Stimulated activated CD8-positive, alpha-beta memory T cell treated with anti-CD3 and anti-CD28 coated beads, Interleukin-2, amount 100 ng/mL, for 48 hours (primary cell): ENCODE measurements around the gene PER1.
A peak's percentile ranks its signal among the peaks of the same experiment; 100 is the strongest.
"Not testable (repeated sequence)": the region's sequence is repeated elsewhere in the genome, so short reads cannot be mapped to it uniquely, and the experiment has no call there.

Experiments used
- DNase-seq, 2 donors: peaks; one replicate each; pipeline ENCODE4 v3.0.0-alpha.2; 2020; ENCODE audit warnings: low read depth in 2 of 2

PER1 gene

GRCh38 chr17:8119581-8120519 lies 32.4 kb downstream of the PER1 start:
- DNase-seq: peak; percentile 68 to 85

- peak; percentile 79 to 81 for DNase-seq
Measured at GRCh38 chr17:8118769-8119580, 33.2 kb downstream of the PER1 start.

GRCh38 chr17:8117980-8118768 lies 34.0 kb downstream of the PER1 start, which contains the start of gene ALOXE3:
ALOXE3 (minus strand) TSS chr17:8118514; CDS start chr17:8117990, 524 bp downstream.
- DNase-seq: no peak

DNA sequence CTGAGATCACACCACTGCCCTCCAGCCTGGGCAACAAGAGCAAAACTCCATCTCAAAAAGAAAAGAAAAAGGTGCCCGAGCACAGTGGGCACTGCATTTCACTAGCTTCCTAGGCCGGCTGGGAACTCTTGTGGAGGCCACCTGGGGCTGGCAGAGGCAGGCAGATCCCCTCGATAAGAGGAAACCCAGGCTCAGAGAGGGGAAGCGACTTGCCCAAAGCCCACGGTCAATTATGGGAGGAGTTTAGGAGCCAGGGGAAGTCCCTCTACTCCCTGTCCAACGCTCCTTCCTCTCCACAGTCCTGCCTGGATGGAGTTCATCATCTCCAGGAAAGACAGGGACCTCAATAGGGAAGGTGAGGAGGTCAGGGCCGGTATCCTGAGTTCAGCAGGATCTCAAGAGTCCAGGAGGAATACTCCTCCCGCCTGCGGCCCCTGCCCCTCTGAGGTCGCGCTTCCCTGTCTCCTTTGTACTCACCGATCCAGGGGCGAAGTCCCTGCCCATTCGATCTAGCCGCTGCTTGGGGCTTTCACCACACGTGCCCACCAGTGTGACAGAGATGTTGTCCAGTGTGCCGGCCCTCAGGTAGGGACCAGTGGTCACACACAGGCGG lies 34.7 kb downstream of the PER1 start:
- DNase-seq: no peak

- no peak for DNase-seq
Measured at GRCh38 chr17:8116776-8117175, 35.4 kb downstream of the PER1 start.

GRCh38 chr17:8110907-8111306 lies 41.3 kb downstream of the PER1 start:
- DNase-seq: no peak

- no peak for DNase-seq
Measured at GRCh38 chr17:8110456-8110804, 41.8 kb downstream of the PER1 start.

DNA sequence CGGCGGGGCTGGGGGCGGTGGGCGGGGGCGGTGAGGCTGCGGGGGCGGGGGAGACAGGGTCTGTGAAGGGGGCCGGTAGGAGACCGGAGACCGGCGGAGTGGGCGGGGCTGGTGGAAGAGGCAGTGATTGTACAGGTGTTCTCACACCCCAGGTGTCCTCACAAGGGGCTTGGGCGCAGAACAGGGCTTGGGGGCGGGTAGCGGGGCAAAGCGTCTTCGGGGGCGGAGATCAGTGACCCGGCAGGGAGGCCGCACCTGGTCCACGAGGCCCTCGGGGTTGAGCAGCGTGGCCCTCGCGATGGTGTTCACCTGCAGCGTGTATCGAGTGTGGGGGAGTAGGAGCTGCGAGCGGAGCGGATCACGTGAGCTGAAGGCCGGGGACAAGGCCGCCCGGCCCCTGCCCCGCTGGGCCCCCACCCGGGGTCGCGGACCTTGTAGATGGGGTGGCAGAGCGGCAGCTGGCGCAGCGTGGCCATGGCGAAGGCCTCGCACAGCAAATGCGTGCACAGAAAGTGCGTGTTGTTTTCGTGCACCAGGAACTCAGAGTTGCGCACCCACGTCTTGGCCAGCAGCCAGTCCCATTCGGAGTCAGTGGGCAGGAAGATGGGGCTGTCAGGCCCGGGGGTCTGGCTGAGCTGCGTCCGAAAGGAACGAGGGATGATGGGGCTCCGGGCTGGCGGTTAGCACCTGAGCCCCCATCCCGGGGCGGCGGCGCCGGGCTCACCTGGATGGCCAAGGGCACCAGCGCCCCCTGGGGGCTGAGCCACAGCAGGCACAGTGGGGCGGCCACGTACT lies 42.3 kb downstream of the PER1 start:
- DNase-seq: peak; percentile 70 to 73

DNA sequence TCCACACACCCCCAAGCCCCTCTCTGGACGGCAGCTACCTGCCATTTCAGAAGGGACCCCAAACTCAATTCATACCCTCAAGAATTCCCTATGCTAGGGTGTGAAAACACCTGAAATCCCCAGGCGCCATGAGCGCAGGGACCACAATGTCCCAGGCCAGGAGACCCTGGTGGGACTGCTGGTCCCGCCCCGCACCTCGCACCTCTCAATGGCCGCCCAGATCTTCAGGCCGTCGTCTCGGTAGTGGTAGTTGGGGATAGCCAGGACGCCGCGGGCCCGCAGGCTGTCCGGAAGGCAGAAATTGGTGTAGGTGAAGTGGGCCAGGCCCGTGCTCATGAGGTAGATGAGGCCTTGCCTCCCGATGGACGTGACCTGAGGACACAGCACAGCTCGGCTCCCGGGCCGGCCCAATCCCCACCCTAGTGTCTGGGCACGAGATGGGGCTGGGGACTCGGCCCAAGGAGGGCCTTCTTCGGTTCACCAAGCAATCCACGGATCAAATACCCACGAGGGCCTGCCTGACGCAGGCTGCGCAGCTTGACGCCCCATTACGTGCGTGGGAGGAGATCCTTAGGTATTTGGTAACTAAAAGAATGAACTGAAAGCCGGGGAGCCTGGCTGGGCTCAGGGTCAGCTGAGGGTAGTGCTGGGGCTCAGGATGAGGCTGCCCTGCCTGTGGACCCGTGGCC lies 43.1 kb downstream of the PER1 start:
- no peak for DNase-seq

DNA sequence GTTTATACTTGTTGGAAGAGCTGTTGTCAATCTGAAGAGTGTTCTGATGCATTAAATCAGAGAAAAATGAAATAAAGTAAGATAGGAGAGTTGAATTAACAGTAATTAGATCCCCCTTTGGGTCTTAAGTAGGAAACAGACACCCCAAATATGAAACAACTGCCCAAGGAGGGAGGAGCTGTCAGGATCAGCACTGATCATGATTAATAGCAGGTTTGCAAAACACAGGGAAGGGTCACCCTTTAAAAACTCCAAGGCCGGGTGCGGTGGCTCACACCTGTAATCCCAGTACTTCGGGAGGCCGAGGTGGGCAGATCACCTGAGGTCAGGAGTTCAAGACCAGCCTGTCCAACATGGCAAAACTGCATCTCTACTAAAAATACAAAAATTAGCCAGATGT lies 45.2 kb downstream of the PER1 start:
- DNase-seq: not testable (repeated sequence)

GRCh38 chr17:8105957-8106398 lies 46.2 kb downstream of the PER1 start:
- DNase-seq: no peak

GRCh38 chr17:8104911-8105310 lies 47.3 kb downstream of the PER1 start:
- no peak for DNase-seq

DNA sequence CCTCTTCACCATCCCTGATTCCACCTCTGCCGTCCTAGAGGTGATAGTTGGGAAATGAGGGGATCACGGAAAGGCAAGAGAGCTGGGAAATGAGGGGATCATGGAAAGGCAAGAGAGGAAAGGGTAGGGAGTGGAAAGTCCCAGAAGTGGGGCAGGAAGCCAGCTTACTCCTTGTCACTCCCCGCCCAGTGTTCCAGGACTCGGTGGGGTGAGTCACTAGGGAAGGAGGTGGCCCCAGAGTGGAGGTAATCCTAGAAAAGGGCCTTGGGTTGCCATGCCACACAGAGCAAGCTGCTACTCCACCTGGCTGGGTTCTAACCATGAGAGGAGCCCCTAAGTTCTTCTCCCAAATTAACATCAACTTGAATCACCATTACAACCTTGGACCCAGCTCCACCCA lies 48.7 kb downstream of the PER1 start:
- no peak for DNase-seq

DNA sequence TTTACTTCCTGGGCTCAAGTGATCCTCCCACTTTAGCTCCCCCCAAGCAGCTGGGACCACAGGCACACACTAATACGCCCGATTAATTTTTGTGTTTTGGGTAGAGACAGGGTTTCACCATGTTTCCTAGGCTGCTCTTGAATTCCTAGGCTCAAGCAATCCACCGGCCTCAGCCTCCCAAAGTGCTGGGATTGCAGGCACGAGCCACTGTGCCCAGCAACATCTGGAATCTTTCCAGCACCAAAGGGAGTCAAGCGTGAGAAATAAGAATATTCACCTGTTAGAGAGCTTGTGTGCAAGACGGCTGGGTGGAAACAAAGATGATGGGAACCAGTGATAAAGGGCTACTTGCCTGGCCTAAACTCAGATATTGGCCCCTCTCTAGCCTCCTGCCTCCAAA lies 50.5 kb downstream of the PER1 start:
- no peak for DNase-seq

DNA sequence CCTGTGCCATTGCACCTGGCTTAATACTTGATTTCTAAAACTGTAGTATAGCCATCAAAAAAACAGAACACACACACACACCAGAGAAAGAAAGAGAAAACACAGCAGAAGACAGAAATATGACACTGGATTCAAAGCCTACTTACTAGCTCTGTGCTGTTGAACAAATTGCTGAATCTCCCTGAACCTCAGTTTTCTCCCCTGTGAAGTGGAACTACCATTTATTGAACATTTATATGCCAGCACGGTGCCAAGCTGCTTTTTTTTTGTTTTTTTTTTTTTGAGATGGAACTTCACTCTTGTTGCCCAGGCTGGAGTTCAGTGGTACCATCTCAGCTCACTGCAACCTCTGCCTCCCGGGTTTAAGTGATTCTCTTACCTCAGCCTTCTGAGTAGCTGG lies 51.4 kb downstream of the PER1 start:
- no peak for DNase-seq

- no peak for DNase-seq
Measured at GRCh38 chr17:8100111-8100510, 52.1 kb downstream of the PER1 start.

DNA sequence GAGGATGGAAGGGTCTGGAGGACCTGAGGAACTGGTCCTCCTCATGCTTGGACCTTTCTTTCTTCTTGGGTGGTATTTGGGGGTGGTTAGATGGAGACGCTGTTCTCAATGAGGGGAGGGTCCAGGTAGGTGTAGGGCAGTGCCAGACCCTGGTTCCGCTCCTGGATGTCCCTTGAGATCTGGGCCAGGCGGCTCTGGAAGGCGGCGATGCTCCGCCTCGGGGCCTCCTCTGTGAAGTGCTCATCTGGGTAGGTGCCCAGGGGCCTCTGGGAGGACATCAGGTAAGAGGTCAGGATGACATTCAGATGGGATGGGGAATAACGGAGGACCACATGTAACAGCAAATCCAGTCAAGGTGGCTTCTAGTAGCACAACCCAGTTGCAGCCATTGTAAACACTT lies 55.7 kb downstream of the PER1 start:
- DNase-seq: no peak

GRCh38 chr17:8095361-8095760 lies 56.8 kb downstream of the PER1 start:
- DNase-seq: no peak

DNA sequence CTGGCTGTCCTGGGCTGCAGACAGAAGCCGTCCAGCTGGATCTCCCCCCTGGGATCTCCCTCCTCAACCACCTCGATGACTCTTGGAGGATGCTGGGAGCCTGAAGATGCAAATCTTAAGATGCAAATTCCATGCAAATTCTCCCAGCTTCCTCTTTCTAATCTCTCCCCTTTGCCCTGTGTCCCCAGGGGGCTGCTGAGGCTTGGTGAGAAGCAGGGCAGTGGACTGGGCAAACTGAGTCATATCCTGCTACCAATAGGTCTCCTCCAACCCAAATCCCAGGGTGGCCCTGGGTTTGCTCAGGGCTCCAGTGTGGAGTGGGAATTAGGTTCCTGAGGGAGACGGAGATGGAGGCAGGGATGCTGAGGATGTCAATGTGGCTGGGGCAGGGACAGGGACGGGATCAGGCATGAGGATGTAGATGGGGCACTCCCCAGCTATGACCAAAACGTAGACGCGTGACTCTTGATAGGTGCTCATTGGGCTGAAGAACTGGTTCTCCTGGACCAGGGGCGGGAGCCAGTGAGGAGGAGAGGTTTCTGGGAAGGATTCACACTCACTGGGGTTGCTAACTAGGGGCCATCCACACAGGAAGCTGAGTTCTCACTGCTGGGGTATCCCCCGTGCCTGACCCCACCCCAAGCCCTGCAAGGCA lies 61.0 kb downstream of the PER1 start:
- no peak for DNase-seq
